ENCODE results near the gene C19orf81.

Gene C19orf81

GRCh38 chr19:50633359-50633758, 15.9 kb upstream of the C19orf81 start:
- Histone ChIP-seq H3K27me3 (ENCODE audit: insufficient read depth, low read length, poor library complexity, severe bottlenecking) (no peaks in the 10 kb centered on the region), H3K4me3 (ENCODE audit: low read length, poor library complexity, severe bottlenecking) (no peak overlapping the region), H3K4me2 (ENCODE audit: low read depth, low read length, poor library complexity, severe bottlenecking) (no peak overlapping the region), H3F3A (ENCODE audit: low read depth) (no peaks in the 10 kb centered on the region), H3K9ac (ENCODE audit: low read depth, low read length, poor library complexity, severe bottlenecking) (no peak overlapping the region), H4K20me1 (ENCODE audit: insufficient read depth, low read length, poor library complexity, severe bottlenecking) (no peaks in the 10 kb centered on the region), H3K79me2 (ENCODE audit: insufficient read depth, low read length) (no peaks in the 10 kb centered on the region), H3K36me3 (ENCODE audit: insufficient read depth, low read length) (no peaks in the 10 kb centered on the region), H2AFZ (ENCODE audit: low read length) (no peak overlapping the region), H3K9me3 (ENCODE audit: insufficient read depth, low read depth, low read length) (peaks cover 5% of the 10 kb centered on the region; the same call in 1 of the 2 replicates), H3K9me2 (replicated peaks; ENCODE audit: low read depth, low read length) (no peaks in the 10 kb centered on the region), H3K4me1 (ENCODE audit: insufficient read depth, low read length, poor library complexity, severe bottlenecking) (no peaks in the 10 kb centered on the region)
- TF ChIP-seq CTCF (conservative IDR thresholded peaks at IDR 0.05; ENCODE audit: low read length) (no peak), EZH2phosphoT487 (IDR thresholded peaks at IDR 0.05; ENCODE audit: borderline replicate concordance) (no peak)

GRCh38 chr19:50633973-50634372, 15.3 kb upstream of the C19orf81 start:
- H3K4me2 ChIP-seq (ENCODE audit: low read depth, low read length, poor library complexity, severe bottlenecking), result no peak overlapping the region
- no peaks in the 10 kb centered on the region for H3K79me2 ChIP-seq (ENCODE audit: insufficient read depth, low read length)
- H3K4me3 ChIP-seq (ENCODE audit: low read length, poor library complexity, severe bottlenecking), result no peak overlapping the region
- H3F3A ChIP-seq (ENCODE audit: low read depth), result no peaks in the 10 kb centered on the region
- H4K20me1 ChIP-seq (ENCODE audit: insufficient read depth, low read length, poor library complexity, severe bottlenecking), result no peaks in the 10 kb centered on the region
- H3K9me3 ChIP-seq (ENCODE audit: insufficient read depth, low read depth, low read length), result peaks cover 5% of the 10 kb centered on the region; the same call in 1 of the 2 replicates
- no peaks in the 10 kb centered on the region for H3K9me2 ChIP-seq (replicated peaks; ENCODE audit: low read depth, low read length)
- H3K4me1 ChIP-seq (ENCODE audit: insufficient read depth, low read length, poor library complexity, severe bottlenecking), result no peaks in the 10 kb centered on the region
- no peak overlapping the region for H3K9ac ChIP-seq (ENCODE audit: low read depth, low read length, poor library complexity, severe bottlenecking)
- TF ChIP-seq CTCF (conservative IDR thresholded peaks at IDR 0.05; ENCODE audit: low read length) (no peak), EZH2phosphoT487 (IDR thresholded peaks at IDR 0.05; ENCODE audit: borderline replicate concordance) (no peak)
- no peaks in the 10 kb centered on the region for H3K27me3 ChIP-seq (ENCODE audit: insufficient read depth, low read length, poor library complexity, severe bottlenecking)
- H3K36me3 ChIP-seq (ENCODE audit: insufficient read depth, low read length), result no peaks in the 10 kb centered on the region
- H2AFZ ChIP-seq (ENCODE audit: low read length), result no peak overlapping the region

GRCh38 chr19:50636317-50637085, 12.7 kb upstream of the C19orf81 start:
- no peak for TF ChIP-seq CTCF (conservative IDR thresholded peaks at IDR 0.05; ENCODE audit: low read length)
- TF ChIP-seq EZH2phosphoT487 (IDR thresholded peaks at IDR 0.05; ENCODE audit: borderline replicate concordance), result no peak
- H3K79me2 ChIP-seq (ENCODE audit: insufficient read depth, low read length), result no peaks in the 10 kb centered on the region
- H3K4me2 ChIP-seq (ENCODE audit: low read depth, low read length, poor library complexity, severe bottlenecking), result no peak overlapping the region
- H2AFZ ChIP-seq (ENCODE audit: low read length), result no peak overlapping the region
- no peaks in the 10 kb centered on the region for H3K9me2 ChIP-seq (replicated peaks; ENCODE audit: low read depth, low read length)
- H3K4me3 ChIP-seq (ENCODE audit: low read length, poor library complexity, severe bottlenecking), result no peak overlapping the region
- no peaks in the 10 kb centered on the region for H3F3A ChIP-seq (ENCODE audit: low read depth)
- no peaks in the 10 kb centered on the region for H3K36me3 ChIP-seq (ENCODE audit: insufficient read depth, low read length)
- no peaks in the 10 kb centered on the region for H4K20me1 ChIP-seq (ENCODE audit: insufficient read depth, low read length, poor library complexity, severe bottlenecking)
- H3K4me1 ChIP-seq (ENCODE audit: insufficient read depth, low read length, poor library complexity, severe bottlenecking), result no peaks in the 10 kb centered on the region
- H3K9me3 ChIP-seq (ENCODE audit: insufficient read depth, low read depth, low read length), result peaks cover 5% of the 10 kb centered on the region; the same call in 1 of the 2 replicates
- no peaks in the 10 kb centered on the region for H3K27me3 ChIP-seq (ENCODE audit: insufficient read depth, low read length, poor library complexity, severe bottlenecking)
- H3K9ac ChIP-seq (ENCODE audit: low read depth, low read length, poor library complexity, severe bottlenecking), result no peak overlapping the region
